Upper lobe of left lung (tissue), 6 donors: Measurements from ENCODE around the gene DNASE2B. TPM values are rescaled to one million over a fixed set of nuclear protein-coding genes. Genes with fewer than 3 reads are reported as not detected.

Source experiments
- ATAC-seq, 2 donors: fragments of 200-7000 bp; cut with Tn5 transposase; one replicate each; pipeline ENCODE4 v1.9.1; 2022; ENCODE audit warnings: mild to moderate bottlenecking in 2 of 2, moderate library complexity in 2 of 2; ENCODE audit not compliant: low FRiP score in 2 of 2
- DNase-seq, 2 donors: peaks; one replicate each; pipeline ENCODE4 v3.0.0-alpha.2; 2019 to 2020
- H3K27ac ChIP-seq, 4 donors: fragments of 200-600 bp; sonication (generic); one replicate each; pipeline ENCODE4 v1.5.1; 2016 to 2019
- H3K27me3 ChIP-seq, 4 donors: fragments of 200-600 bp; sonication (generic); one replicate each; pipeline ENCODE4 v1.5.1; 2017 to 2019
- H3K36me3 ChIP-seq, 4 donors: fragments of 200-600 bp; sonication (generic); one replicate each; pipeline ENCODE4 v1.5.1; 2016 to 2019
- H3K4me1 ChIP-seq, 4 donors: fragments of 200-600 bp; sonication (generic); one replicate each; pipeline ENCODE4 v1.5.1; 2018 to 2019
- H3K4me3 ChIP-seq, 4 donors: fragments of 200-600 bp; sonication (generic); one replicate each; pipeline ENCODE4 v1.5.1; 2017 to 2019; ENCODE audit warnings: mild to moderate bottlenecking in 2 of 4, moderate library complexity in 1 of 4
- H3K9me3 ChIP-seq, 4 donors: fragments of 200-600 bp; sonication (generic); one replicate each; pipeline ENCODE4 v1.5.1; 2018 to 2019
- CTCF ChIP-seq, 6 experiments: fragments of 450-650 bp in 4 of 6; fragments of 200-600 bp in 2 of 6; sonication (generic) in 2 of 6; IDR thresholded peaks; one replicate each; pipeline ENCODE4 v1.5.1; 2016 to 2019; ENCODE audit warnings: antibody characterized with exemption in 6 of 6
- EP300 ChIP-seq, 4 donors: sonication (generic); formaldehyde crosslinking; IDR thresholded peaks; one replicate each; pipeline ENCODE4 v1.5.1; 2017; ENCODE audit warnings: antibody characterized with exemption in 4 of 4, control low read depth in 2 of 4
- POLR2A ChIP-seq, 4 donors: fragments of 450-650 bp; IDR thresholded peaks; one replicate each; pipeline ENCODE4 v1.5.1; 2016 to 2017; ENCODE audit warnings: antibody characterized with exemption in 4 of 4, mild to moderate bottlenecking in 2 of 4
- POLR2AphosphoS5 ChIP-seq, 2 donors: sonication (generic); formaldehyde crosslinking; IDR thresholded peaks; one replicate each; pipeline ENCODE4 v1.5.1; 2017; ENCODE audit warnings: antibody characterized with exemption in 2 of 2
- WGBS, 2 donors: methylation state at CpG; one replicate each; pipeline ENCODE4 v1.1.5; 2017 to 2018; 5-methylcytosine and 5-hydroxymethylcytosine counted together
- total RNA-seq, 6 donors: library from RNA; depleted of rRNA in 4 of 6; stranded (reverse); fragments of >200 nt in 4 of 6; gene quantifications; one replicate each; pipeline versions ENCODE4 v1.1.0 to v1.2.1, GENCODE V29; 2016 to 2021
- donor health status: DM: no; HTN: no; CAD: no; lungs with moderate emphysema.
- donor health status: DM: no; HTN: yes; CAD: no; lungs with severe emphysema.

DNASE2B gene
- total RNA-seq, 6 donors from 2014 or later: 1.5 to 14.7 (median 5.5) TPM; not detected in 1

DNA sequence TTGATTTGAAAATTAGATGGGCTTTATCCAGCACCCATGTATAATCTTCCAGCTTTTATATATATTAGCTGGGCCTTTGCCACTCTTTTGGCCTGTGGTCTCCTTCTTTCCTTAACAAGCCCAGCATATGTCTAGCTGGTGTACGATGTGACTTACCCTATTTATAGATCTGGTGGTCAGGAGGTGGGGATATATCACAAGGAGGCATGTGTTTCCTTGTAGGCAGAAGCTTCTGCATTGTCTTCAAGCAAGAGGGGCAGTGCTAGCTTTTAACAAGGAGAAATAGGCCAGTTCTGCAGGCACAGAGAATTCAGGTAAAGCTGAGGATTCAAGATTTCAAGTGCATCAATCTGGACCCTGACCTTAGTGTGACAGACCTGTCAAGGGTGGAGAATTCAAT is 38.0 kb upstream of the DNASE2B start:
- 55 to 59% methylated on average over 1 of the region's 1 CpG for WGBS, 2 donors
- no peak for ATAC-seq
- Histone ChIP-seq H3K36me3 (no peaks in the 10 kb centered on the region), H3K27me3 (no peaks in the 10 kb centered on the region), H3K27ac (no peak overlapping the region), H3K4me3 (no peak overlapping the region), H3K9me3 (no peaks in the 10 kb centered on the region), H3K4me1 (no peaks in the 10 kb centered on the region)
- TF ChIP-seq CTCF (IDR thresholded peaks at IDR 0.05) (no peak), EP300 (IDR thresholded peaks at IDR 0.05) (no peak), POLR2A (IDR thresholded peaks at IDR 0.05) (no peak), POLR2AphosphoS5 (IDR thresholded peaks at IDR 0.05) (no peak)
- no peak for DNase-seq

DNA sequence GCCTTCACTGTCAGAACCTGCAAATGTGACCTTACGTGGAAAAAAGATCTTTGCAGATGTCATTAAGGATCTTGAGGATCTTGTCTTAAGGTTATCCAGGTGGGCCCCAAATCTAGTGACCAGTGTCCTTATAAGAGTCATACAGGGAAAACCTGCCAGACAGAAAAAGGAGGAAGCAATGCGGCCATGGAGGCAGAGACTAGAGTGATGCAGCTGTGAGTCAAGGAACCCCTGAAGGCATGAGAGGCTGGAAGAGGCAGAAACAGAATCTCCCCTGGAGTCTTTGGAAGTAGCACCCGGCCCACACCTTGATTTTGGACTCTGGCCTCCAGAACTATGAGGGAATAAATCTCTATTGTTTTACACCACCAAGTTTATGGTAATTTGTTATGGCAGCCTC is 36.5 kb upstream of the DNASE2B start:
- Histone ChIP-seq H3K27ac (no peak overlapping the region), H3K36me3 (no peaks in the 10 kb centered on the region), H3K27me3 (no peaks in the 10 kb centered on the region), H3K4me3 (no peak overlapping the region), H3K9me3 (no peaks in the 10 kb centered on the region), H3K4me1 (peaks cover 4 to 9% (median 7%) of the 10 kb centered on the region in 4 donors)
- 94 to 95% methylated on average over 3 of the region's 3 CpGs for WGBS, 2 donors
- DNase-seq (no peak), ATAC-seq (no peak)
- TF ChIP-seq EP300 (IDR thresholded peaks at IDR 0.05) (no peak), POLR2AphosphoS5 (IDR thresholded peaks at IDR 0.05) (no peak), CTCF (IDR thresholded peaks at IDR 0.05) (no peak), POLR2A (IDR thresholded peaks at IDR 0.05) (no peak)

GRCh38 chr1:84363019-84363418 is 35.3 kb upstream of the DNASE2B start:
- ATAC-seq: no peak
- TF ChIP-seq POLR2A (IDR thresholded peaks at IDR 0.05) (no peak), CTCF (IDR thresholded peaks at IDR 0.05) (no peak), POLR2AphosphoS5 (IDR thresholded peaks at IDR 0.05) (no peak), EP300 (IDR thresholded peaks at IDR 0.05) (no peak)

DNA sequence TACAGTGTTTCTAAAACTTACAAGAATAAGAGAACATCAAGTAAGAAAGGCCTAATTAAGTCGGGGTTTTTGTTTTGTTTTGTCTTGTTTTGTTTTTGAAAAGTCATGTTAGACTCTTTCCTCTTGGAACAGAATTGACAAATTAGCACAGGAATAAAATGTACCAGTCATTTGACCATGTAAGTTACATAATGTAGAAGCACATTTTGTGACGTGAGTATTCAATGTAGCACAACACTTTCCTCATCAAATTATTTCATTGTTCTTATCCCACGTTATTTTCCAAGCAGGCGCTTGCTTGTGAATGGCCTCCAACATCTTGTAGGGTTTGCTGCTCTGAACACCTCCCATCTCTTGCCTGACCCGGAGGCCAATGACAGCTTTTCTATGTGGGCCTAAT is 34.7 kb upstream of the DNASE2B start:
- WGBS, 2 donors: 85% methylated on average over 5 of the region's 5 CpGs
- TF ChIP-seq POLR2A (IDR thresholded peaks at IDR 0.05): no peak
- no peak for TF ChIP-seq CTCF (IDR thresholded peaks at IDR 0.05)
- no peak for TF ChIP-seq POLR2AphosphoS5 (IDR thresholded peaks at IDR 0.05)
- TF ChIP-seq EP300 (IDR thresholded peaks at IDR 0.05): no peak
- no peak overlapping the region for H3K27ac ChIP-seq
- no peak overlapping the region for H3K4me3 ChIP-seq
- no peaks in the 10 kb centered on the region for H3K9me3 ChIP-seq
- H3K36me3 ChIP-seq: no peaks in the 10 kb centered on the region
- ATAC-seq: no peak
- H3K27me3 ChIP-seq: no peaks in the 10 kb centered on the region
- no peak for DNase-seq
- H3K4me1 ChIP-seq: peaks cover 4 to 9% (median 7%) of the 10 kb centered on the region in 4 donors

More at GRCh38 chr1:84363019-84363418, 35.3 kb upstream of the DNASE2B start:
- Histone ChIP-seq H3K4me3 (no peak overlapping the region), H3K27me3 (no peaks in the 10 kb centered on the region), H3K36me3 (no peaks in the 10 kb centered on the region), H3K9me3 (no peaks in the 10 kb centered on the region), H3K27ac (no peak overlapping the region), H3K4me1 (peaks cover 4 to 9% (median 7%) of the 10 kb centered on the region in 4 donors)
- 34% methylated on average over 5 of the region's 5 CpGs for WGBS, 2 donors
- no peak for DNase-seq
